ENCODE data around the gene FLYWCH2. TPM values are rescaled to one million over a fixed set of nuclear protein-coding genes. Genes with fewer than 3 reads are reported as not detected.

Gene FLYWCH2
- total and polyA plus RNA-seq, 2 experiments from 2014 or later, result 30.9 to 45.0 TPM

DNA sequence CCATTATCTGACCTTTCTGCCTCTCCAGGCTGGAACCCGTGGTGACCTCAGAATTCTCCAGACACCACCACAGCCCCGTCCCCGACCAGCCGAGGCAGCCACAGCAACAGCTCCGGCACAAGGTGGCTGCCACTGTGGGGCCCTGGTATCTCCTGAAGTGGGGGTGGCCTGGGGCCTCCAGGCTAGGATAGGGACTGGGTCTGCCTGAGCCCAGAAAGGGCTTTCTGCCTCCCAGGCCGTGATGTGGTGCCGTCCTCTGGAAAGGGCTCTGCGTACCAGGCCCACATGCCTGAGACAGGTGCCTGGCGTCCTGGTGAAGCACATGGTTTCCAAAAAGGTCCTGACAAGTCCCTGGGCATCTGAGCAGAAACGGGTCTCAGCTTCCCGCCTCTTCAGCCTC, 45.8 kb downstream of the FLYWCH2 start:
- H3K27me3 Mint-ChIP-seq (ENCODE audit: insufficient read depth, low read depth, poor library complexity), result peaks cover 11% of the 10 kb centered on the region
- Histone ChIP-seq H3K27ac (ENCODE audit: low read depth) (no peak overlapping the region), H3K4me1 (ENCODE audit: insufficient read depth) (peaks cover 7% of the 10 kb centered on the region; the same call in 1 of the 2 replicates), H4K20me1 (replicated peaks; ENCODE audit: insufficient read depth) (no peaks in the 10 kb centered on the region), H3K79me2 (replicated peaks; ENCODE audit: insufficient read depth) (no peaks in the 10 kb centered on the region), H3F3A (replicated peaks; ENCODE audit: low read depth) (peaks cover 8% of the 10 kb centered on the region), H3K4me2 (no peak overlapping the region), H3K27me3 (ENCODE audit: insufficient read depth) (0 out of 2 replicates have a peak, but pooled peaks cover 7% of the 10 kb centered on the region), H2AFZ (no peak overlapping the region), H3K4me3 (no peak overlapping the region), H3K9me2 (ENCODE audit: insufficient read depth) (no peaks in the 10 kb centered on the region), H3K36me3 (ENCODE audit: insufficient read depth) (no peaks in the 10 kb centered on the region)
- peaks cover 9% of the 10 kb centered on the region; the same call in 2 of the 3 replicates for H3K9me3 Mint-ChIP-seq
- TF ChIP-seq ZNF331 (CRISPR knock-in tag; IDR thresholded peaks at IDR 0.05; ENCODE audit: low read depth), result no peak
- no peak for TF ChIP-seq ZNF114 (CRISPR knock-in tag; IDR thresholded peaks at IDR 0.05)
- TF ChIP-seq NANOG (IDR thresholded peaks at IDR 0.05; ENCODE audit: borderline replicate concordance), result no peak
- TF ChIP-seq, protein P1, sequence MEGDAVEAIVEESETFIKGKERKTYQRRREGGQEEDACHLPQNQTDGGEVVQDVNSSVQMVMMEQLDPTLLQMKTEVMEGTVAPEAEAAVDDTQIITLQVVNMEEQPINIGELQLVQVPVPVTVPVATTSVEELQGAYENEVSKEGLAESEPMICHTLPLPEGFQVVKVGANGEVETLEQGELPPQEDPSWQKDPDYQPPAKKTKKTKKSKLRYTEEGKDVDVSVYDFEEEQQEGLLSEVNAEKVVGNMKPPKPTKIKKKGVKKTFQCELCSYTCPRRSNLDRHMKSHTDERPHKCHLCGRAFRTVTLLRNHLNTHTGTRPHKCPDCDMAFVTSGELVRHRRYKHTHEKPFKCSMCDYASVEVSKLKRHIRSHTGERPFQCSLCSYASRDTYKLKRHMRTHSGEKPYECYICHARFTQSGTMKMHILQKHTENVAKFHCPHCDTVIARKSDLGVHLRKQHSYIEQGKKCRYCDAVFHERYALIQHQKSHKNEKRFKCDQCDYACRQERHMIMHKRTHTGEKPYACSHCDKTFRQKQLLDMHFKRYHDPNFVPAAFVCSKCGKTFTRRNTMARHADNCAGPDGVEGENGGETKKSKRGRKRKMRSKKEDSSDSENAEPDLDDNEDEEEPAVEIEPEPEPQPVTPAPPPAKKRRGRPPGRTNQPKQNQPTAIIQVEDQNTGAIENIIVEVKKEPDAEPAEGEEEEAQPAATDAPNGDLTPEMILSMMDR (conservative IDR thresholded peaks at IDR 0.05; ENCODE audit: low read depth in 2 of 2), result no peak
- TF ChIP-seq, protein P2, sequence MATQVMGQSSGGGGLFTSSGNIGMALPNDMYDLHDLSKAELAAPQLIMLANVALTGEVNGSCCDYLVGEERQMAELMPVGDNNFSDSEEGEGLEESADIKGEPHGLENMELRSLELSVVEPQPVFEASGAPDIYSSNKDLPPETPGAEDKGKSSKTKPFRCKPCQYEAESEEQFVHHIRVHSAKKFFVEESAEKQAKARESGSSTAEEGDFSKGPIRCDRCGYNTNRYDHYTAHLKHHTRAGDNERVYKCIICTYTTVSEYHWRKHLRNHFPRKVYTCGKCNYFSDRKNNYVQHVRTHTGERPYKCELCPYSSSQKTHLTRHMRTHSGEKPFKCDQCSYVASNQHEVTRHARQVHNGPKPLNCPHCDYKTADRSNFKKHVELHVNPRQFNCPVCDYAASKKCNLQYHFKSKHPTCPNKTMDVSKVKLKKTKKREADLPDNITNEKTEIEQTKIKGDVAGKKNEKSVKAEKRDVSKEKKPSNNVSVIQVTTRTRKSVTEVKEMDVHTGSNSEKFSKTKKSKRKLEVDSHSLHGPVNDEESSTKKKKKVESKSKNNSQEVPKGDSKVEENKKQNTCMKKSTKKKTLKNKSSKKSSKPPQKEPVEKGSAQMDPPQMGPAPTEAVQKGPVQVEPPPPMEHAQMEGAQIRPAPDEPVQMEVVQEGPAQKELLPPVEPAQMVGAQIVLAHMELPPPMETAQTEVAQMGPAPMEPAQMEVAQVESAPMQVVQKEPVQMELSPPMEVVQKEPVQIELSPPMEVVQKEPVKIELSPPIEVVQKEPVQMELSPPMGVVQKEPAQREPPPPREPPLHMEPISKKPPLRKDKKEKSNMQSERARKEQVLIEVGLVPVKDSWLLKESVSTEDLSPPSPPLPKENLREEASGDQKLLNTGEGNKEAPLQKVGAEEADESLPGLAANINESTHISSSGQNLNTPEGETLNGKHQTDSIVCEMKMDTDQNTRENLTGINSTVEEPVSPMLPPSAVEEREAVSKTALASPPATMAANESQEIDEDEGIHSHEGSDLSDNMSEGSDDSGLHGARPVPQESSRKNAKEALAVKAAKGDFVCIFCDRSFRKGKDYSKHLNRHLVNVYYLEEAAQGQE (IDR thresholded peaks at IDR 0.05; ENCODE audit: unreplicated experiment), result no peak
- H3K27ac Mint-ChIP-seq, result peak overlapping the region; percentile 87
- ATAC-seq (no peak), DNase-seq (ENCODE audit: low spot score) (no peak)
- H3K36me3 Mint-ChIP-seq (ENCODE audit: low read depth), result peaks cover 10% of the 10 kb centered on the region; the same call in 1 of the 3 replicates
- peaks cover 38% of the 10 kb centered on the region for H3K4me1 Mint-ChIP-seq
- no peak overlapping the region; the same call in 2 of the 3 replicates for H3K4me3 Mint-ChIP-seq

- peaks cover 42% of the 10 kb centered on the region for H3K4me1 Mint-ChIP-seq
- peaks cover 9% of the 10 kb centered on the region; the same call in 2 of the 3 replicates for H3K9me3 Mint-ChIP-seq
- H3F3A ChIP-seq (replicated peaks; ENCODE audit: low read depth), result peaks cover 5% of the 10 kb centered on the region; the same call in 1 of the 2 replicates
- no peak overlapping the region for H3K4me3 ChIP-seq
- peaks cover 17% of the 10 kb centered on the region; the same call in 2 of the 3 replicates for H3K36me3 Mint-ChIP-seq (ENCODE audit: low read depth)
- no peak overlapping the region for H3K27ac ChIP-seq (ENCODE audit: low read depth)
- no peaks in the 10 kb centered on the region for H3K9me2 ChIP-seq (ENCODE audit: insufficient read depth)
- 0 out of 2 replicates have a peak, but pooled peaks cover 7% of the 10 kb centered on the region for H3K27me3 ChIP-seq (ENCODE audit: insufficient read depth)
- H3K4me2 ChIP-seq, result no peak overlapping the region
- H3K27me3 Mint-ChIP-seq (ENCODE audit: insufficient read depth, low read depth, poor library complexity), result peaks cover 13% of the 10 kb centered on the region
- DNase-seq (ENCODE audit: low spot score), result no peak
- no peak overlapping the region for H3K4me3 Mint-ChIP-seq
- no peaks in the 10 kb centered on the region for H3K79me2 ChIP-seq (replicated peaks; ENCODE audit: insufficient read depth)
- no peak for ATAC-seq
- 0 out of 2 replicates have a peak overlapping the region, but pooled peaks have one; percentile 36 for H3K27ac Mint-ChIP-seq
- H4K20me1 ChIP-seq (replicated peaks; ENCODE audit: insufficient read depth), result no peaks in the 10 kb centered on the region
- no peaks in the 10 kb centered on the region for H3K36me3 ChIP-seq (ENCODE audit: insufficient read depth)
- H3K4me1 ChIP-seq (ENCODE audit: insufficient read depth), result peaks cover 7% of the 10 kb centered on the region; the same call in 1 of the 2 replicates
- H2AFZ ChIP-seq, result no peak overlapping the region
- TF ChIP-seq CREB1 (CRISPR knock-in tag; IDR thresholded peaks at IDR 0.05; ENCODE audit: low read depth), result no peak
- no peak for TF ChIP-seq EZH2phosphoT487 (IDR thresholded peaks at IDR 0.05; ENCODE audit: unreplicated experiment)
- TF ChIP-seq ZNF331 (CRISPR knock-in tag; IDR thresholded peaks at IDR 0.05; ENCODE audit: low read depth), result no peak
- no peak for TF ChIP-seq EZH2 (IDR thresholded peaks at IDR 0.05; ENCODE audit: low read depth, unreplicated experiment)
- TF ChIP-seq, protein P1 (conservative IDR thresholded peaks at IDR 0.05; ENCODE audit: low read depth in 2 of 2), result no peak
Observed at GRCh38 chr16:2929693-2930092, 46.7 kb downstream of the FLYWCH2 start.
